K562 (cell line): ENCODE data around the gene SHISAL1. TPM values are rescaled to one million over a fixed set of nuclear protein-coding genes. Genes with fewer than 3 reads are reported as not detected.

ENCODE experiments used
- ATAC-seq: fragments of 200-7000 bp; cut with Tn5 transposase; 3 replicates; pipeline ENCODE4 v1.9.1; 2020; ENCODE audit warnings: moderate library complexity
- BruUV-seq: library from RNA; stranded (reverse); fragments of 400-500 nt; replicated peaks from 2 replicates; lab custom pipeline; 2021; lab: Mats Ljungman, UMichigan
- CTCF ChIA-PET: fragments of 300-600 bp; formaldehyde crosslinking; extraction: SDS; loops from one replicate; lab custom pipeline; 2021; ENCODE audit warnings: low intra/inter-chr PET ratio; lab: Yijun Ruan, JAX
- POLR2A ChIA-PET: fragments of 300-600, 350-650 bp; sonication (Branson Sonifier 250); formaldehyde crosslinking; extraction: SDS; loops from one replicate; lab custom pipeline; 2021; ENCODE audit warnings: antibody characterized with exemption, inconsistent platforms; lab: Yijun Ruan, JAX
- DNase-seq, 4 experiments: peaks; one replicate each; pipeline versions ENCODE4 v3.0.0 to v3.0.0-alpha.2; 2011 to 2018; ENCODE audit warnings: low spot score in 3 of 4, mixed read lengths in 3 of 4; ENCODE audit errors: extremely low read depth in 1 of 4
- FAIRE-seq: peaks from 2 replicates; lab custom pipeline; 2011; peaks lifted over from hg19 to GRCh38; lab: Jason Lieb, UNC
- H2AFZ ChIP-seq: 2 replicates; pipeline ENCODE4 v1.6.0; 2011; ENCODE audit warnings: low read depth, low read length, control low read depth, inconsistent platforms
- H3K27ac ChIP-seq: fragments of 200-600 bp; 3 replicates; pipeline ENCODE4 v1.8.0; 2011; ENCODE audit warnings: low read depth, mild to moderate bottlenecking, control low read depth, inconsistent platforms, low read length, moderate library complexity, mixed read lengths; ENCODE audit errors: extremely low read depth
- H3K27me3 ChIP-seq, 2 experiments: fragments of 300-600 bp in 1 of 2; 2 replicates in 1 of 2; 3 replicates in 1 of 2; pipeline versions ENCODE4 v1.6.0 to v1.8.0; 2011; ENCODE audit warnings: inconsistent platforms in 2 of 2, low read length in 2 of 2, mild to moderate bottlenecking in 1 of 2, mixed read lengths in 1 of 2, moderate library complexity in 1 of 2; ENCODE audit not compliant: control insufficient read depth in 2 of 2, insufficient read depth in 2 of 2
- H3K36me3 ChIP-seq: fragments of 300-600 bp; 3 replicates; pipeline ENCODE4 v1.8.0; 2011; ENCODE audit warnings: mild to moderate bottlenecking, low read length, inconsistent platforms; ENCODE audit not compliant: control insufficient read depth, insufficient read depth
- H3K4me1 ChIP-seq, 2 experiments: fragments of 200-600 bp in 1 of 2; replicated peaks in 1 of 2; 2 replicates in 1 of 2; 3 replicates in 1 of 2; pipeline versions ENCODE4 v1.5.1 to v1.8.0; 2011; ENCODE audit warnings: inconsistent platforms in 2 of 2, low read length in 2 of 2, mild to moderate bottlenecking in 1 of 2, mixed read lengths in 1 of 2, moderate library complexity in 1 of 2; ENCODE audit not compliant: control insufficient read depth in 2 of 2, insufficient read depth in 2 of 2
- H3K4me2 ChIP-seq: 2 replicates; pipeline ENCODE4 v1.6.1; 2011; ENCODE audit warnings: low read length, control low read depth, inconsistent platforms, mixed read lengths; ENCODE audit not compliant: insufficient read depth
- H3K4me3 ChIP-seq: fragments of 200-600 bp; sonication (generic), shearing (Covaris generic); 2 replicates; pipeline ENCODE4 v1.5.1; 2016; ENCODE audit warnings: control low read depth, inconsistent platforms
- H3K79me2 ChIP-seq: fragments of 200-600 bp; 3 replicates; pipeline ENCODE4 v1.8.0; 2011; ENCODE audit warnings: low read length, inconsistent platforms; ENCODE audit not compliant: control insufficient read depth, insufficient read depth
- H3K9ac ChIP-seq, 2 experiments: 2 replicates each; pipeline versions ENCODE4 v1.6.0 to v1.6.1; 2011; ENCODE audit warnings: low read depth in 2 of 2, low read length in 2 of 2, control low read depth in 1 of 2, inconsistent platforms in 1 of 2, mild to moderate bottlenecking in 1 of 2, mixed read lengths in 1 of 2; ENCODE audit not compliant: insufficient read depth in 1 of 2
- H3K9me1 ChIP-seq: one replicate; pipeline ENCODE4 v1.6.0; 2011; ENCODE audit warnings: inconsistent platforms, mild to moderate bottlenecking, low read length, moderate library complexity; ENCODE audit not compliant: control insufficient read depth, insufficient read depth
- H3K9me3 ChIP-seq: replicated peaks from 2 replicates; pipeline ENCODE4 v1.5.1; 2011; ENCODE audit warnings: low read depth, low read length, inconsistent platforms; ENCODE audit not compliant: control insufficient read depth, insufficient read depth
- H4K20me1 ChIP-seq: replicated peaks from 2 replicates; pipeline ENCODE4 v1.6.1; 2011; ENCODE audit warnings: low read length, inconsistent platforms, mixed read lengths; ENCODE audit not compliant: control insufficient read depth, insufficient read depth
- ARID1B ChIP-seq: fragments of 450-650 bp; IDR thresholded peaks from 2 replicates; pipeline ENCODE4 v1.6.1; 2016; ENCODE audit warnings: antibody characterized with exemption, mild to moderate bottlenecking, inconsistent platforms
- DMBX1 ChIP-seq: fragments of 250-450 bp; sonication (Bioruptor Pico); IDR thresholded peaks from 2 replicates; pipeline ENCODE4 v1.8.0; 2022; ENCODE audit warnings: inconsistent platforms, mild to moderate bottlenecking, moderate library complexity, borderline replicate concordance
- E2F8 ChIP-seq: fragments of 450-650 bp; IDR thresholded peaks from 2 replicates; pipeline ENCODE4 v1.7.1; 2018; ENCODE audit warnings: mild to moderate bottlenecking, low read depth; ENCODE audit not compliant: partially characterized antibody
- ELK3 ChIP-seq: fragments of 450-650 bp; formaldehyde crosslinking; IDR thresholded peaks from 2 replicates; pipeline ENCODE4 v1.4.0; 2020; ENCODE audit warnings: mild to moderate bottlenecking
- GATA2 ChIP-seq: sonication (generic); formaldehyde crosslinking; IDR thresholded peaks from 2 replicates; pipeline ENCODE4 v1.4.0; 2020; ENCODE audit warnings: mild to moderate bottlenecking, missing genetic modification reagents
- PURB ChIP-seq: sonication (generic); formaldehyde crosslinking; IDR thresholded peaks from 2 replicates; pipeline ENCODE4 v1.9.0; 2021; ENCODE audit warnings: low read depth, mild to moderate bottlenecking, missing genetic modification reagents
- RBFOX2 ChIP-seq: fragments of 200-400 bp; formaldehyde crosslinking; IDR thresholded peaks from 2 replicates; pipeline ENCODE4 v1.6.1; 2017; ENCODE audit warnings: low read depth, mild to moderate bottlenecking, low read length, moderate library complexity
- SMC3 ChIP-seq: conservative IDR thresholded peaks from 2 replicates; pipeline ENCODE4 v1.6.1; 2011; ENCODE audit warnings: low read depth, low read length, improper control_type of control experiment; ENCODE audit not compliant: insufficient read depth
- SOX6 ChIP-seq: fragments of 450-650 bp; IDR thresholded peaks from 2 replicates; pipeline ENCODE4 v1.6.1; 2014; ENCODE audit warnings: mild to moderate bottlenecking
- SPI1 ChIP-seq: IDR thresholded peaks from 2 replicates; pipeline ENCODE4 v1.6.1; 2011; ENCODE audit warnings: low read depth, low read length, control low read depth, borderline replicate concordance
- ZBTB9 ChIP-seq: fragments of 450-650 bp; formaldehyde crosslinking; IDR thresholded peaks from 2 replicates; pipeline ENCODE4 v1.4.0; 2020; ENCODE audit warnings: mild to moderate bottlenecking, moderate library complexity
- ZNF583 ChIP-seq: fragments of 250-450 bp; sonication (Bioruptor Pico); IDR thresholded peaks from 2 replicates; pipeline ENCODE4 v1.4.0; 2020
- WGBS: fragments of 100-300 bp; shearing (Covaris generic); methylation state at CpG from one replicate; pipeline ENCODE4 v1.1.6; 2016; ENCODE audit warnings: low coverage, mixed read lengths; ENCODE audit not compliant: insufficient coverage; ENCODE audit errors: missing lambda C conversion rate; 5-methylcytosine and 5-hydroxymethylcytosine counted together
- in situ Hi-C: fragments of 300-500 bp; cut with MboI; formaldehyde crosslinking; loops from 4 replicates; pipeline ENCODE4 v1.15.0; 2018; ENCODE audit warnings: inconsistent platforms, mixed read lengths
- intact Hi-C: fragments of 100-400 bp; cut with micrococcal nuclease; formaldehyde crosslinking; loops from 2 replicates; pipeline ENCODE4 v1.14.2; 2022
- polyA plus RNA-seq, 8 experiments: library from polyadenylated mRNA; depleted of rRNA in 4 of 8; stranded (reverse) in 5 of 8; unstranded in 3 of 8; fragments of >200 nt; fragmentation: Nextera tagmentation in 2 of 8; fragmentation: Illumina TruSeq in 1 of 8; extraction: Ambion mirVana in 2 of 8; extraction: Trizol in 1 of 8; gene quantifications; 2 replicates each; pipeline versions ENCODE4 v1.2.1 to v1.2.3, GENCODE V29; 2011 to 2014; ENCODE audit warnings: inconsistent platforms in 1 of 8, missing spikeins in 1 of 8
- total RNA-seq, 7 experiments: library from RNA; depleted of rRNA in 6 of 7; stranded (reverse); fragments of >200 nt in 6 of 7; fragmentation: Illumina TruSeq in 2 of 7; extraction: Trizol in 2 of 7; gene quantifications; 2 replicates each; pipeline versions ENCODE4 v1.2.1 to v1.2.3, GENCODE V29; 2011 to 2021; ENCODE audit warnings: low replicate concordance in 1 of 7

The SHISAL1 gene
- total and polyA plus RNA-seq, 9 of the 15 experiments (the other 6 are each of a cell fraction or from before 2014, with no cell fraction given): not detected

- in situ Hi-C loops (no loop called here), intact Hi-C loops (no loop called here)
- DNase-seq (no peak), ATAC-seq (peak; percentile 38; the same call in 2 of the 3 replicates), FAIRE-seq (no peak)
- Histone ChIP-seq H3K4me3 (no peak overlapping the region), H3K27ac (no peak overlapping the region), H3K4me1 (peaks cover 0 to 8% of the 10 kb centered on the region in 2 experiments; a peak in 1 of 5 replicates), H2AFZ (no peak overlapping the region), H3K4me2 (no peak overlapping the region), H3K36me3 (no peaks in the 10 kb centered on the region), H3K9me1 (no peaks in the 10 kb centered on the region), H3K9me3 (no peaks in the 10 kb centered on the region), H4K20me1 (no peaks in the 10 kb centered on the region; the same call in 1 of the 2 replicates), H3K9ac (no peak overlapping the region), H3K79me2 (no peaks in the 10 kb centered on the region), H3K27me3 (peaks cover 4 to 7% of the 10 kb centered on the region in 2 experiments; a peak in 2 of 5 replicates)
- POLR2A ChIA-PET: no interaction called here
- CTCF ChIA-PET: no interaction called here
- TF ChIP-seq PURB (CRISPR knock-in tag): no peak
- TF ChIP-seq DMBX1: no peak
- TF ChIP-seq SPI1: no peak
- TF ChIP-seq ZNF583 (CRISPR knock-in tag): no peak
- no peak for TF ChIP-seq SOX6
- no peak for TF ChIP-seq E2F8
- no peak for TF ChIP-seq GATA2 (CRISPR knock-in tag)
- no peak for TF ChIP-seq RBFOX2
- TF ChIP-seq ZBTB9 (CRISPR knock-in tag): no peak
- no peak for TF ChIP-seq ARID1B
- no peak for TF ChIP-seq SMC3
- TF ChIP-seq ELK3 (CRISPR knock-in tag): no peak
- BruUV-seq: no TSS peak
- 2% methylated on average over 16 of the region's 25 CpGs for WGBS
Measured at GRCh38 chr22:44298406-44299091, 14.2 kb downstream of the SHISAL1 start.
